Eye (tissue), 1 donor: ENCODE results near the gene PATE1.

Source experiments
- DNase-seq: peaks from one replicate; pipeline ENCODE4 v3.0.0-alpha.2; 2015

Gene PATE1

DNA sequence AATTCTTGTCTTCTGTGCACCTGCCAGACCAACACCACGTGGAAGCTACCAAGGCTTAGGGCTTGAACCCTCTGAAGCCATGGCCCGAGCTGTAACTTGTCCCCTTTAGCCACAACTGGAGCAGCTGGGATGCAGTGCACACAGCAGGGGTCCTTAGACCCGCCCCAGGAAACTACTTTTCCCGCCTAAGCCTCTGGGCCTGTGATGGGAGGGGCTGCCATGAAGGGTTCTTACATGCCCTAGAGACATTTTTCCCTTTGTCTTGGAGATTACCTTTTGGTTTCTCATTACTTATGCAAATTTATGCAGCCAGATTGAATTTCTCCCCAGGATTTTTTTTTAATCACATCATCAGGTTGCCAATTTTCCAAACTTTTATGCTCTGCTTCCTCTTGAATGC, 51.6 kb downstream of the PATE1 start:
- no peak for DNase-seq
